WTC11 (cell line): ENCODE measurements around the gene GSTM1.

Experiments used
- ATF1 ChIP-seq: sonication (generic); formaldehyde crosslinking; IDR thresholded peaks from 2 replicates; pipeline ENCODE4 v1.8.1; 2023; ENCODE audit warnings: mild to moderate bottlenecking, moderate library complexity, missing genetic modification reagents
- CBFB ChIP-seq: sonication (generic); formaldehyde crosslinking; IDR thresholded peaks from 2 replicates; pipeline ENCODE4 v1.8.1; 2022; ENCODE audit warnings: mild to moderate bottlenecking, low read depth, missing genetic modification reagents
- SMAD3 ChIP-seq: sonication (generic); formaldehyde crosslinking; IDR thresholded peaks from 2 replicates; pipeline ENCODE4 v1.8.0; 2022; ENCODE audit warnings: missing genetic modification reagents, mild to moderate bottlenecking, borderline replicate concordance
- TF ChIP-seq, protein P1 (sequence below): sonication (generic); formaldehyde crosslinking; IDR thresholded peaks from 2 replicates; pipeline ENCODE4 v1.8.1; 2023; ENCODE audit warnings: mild to moderate bottlenecking, moderate library complexity, missing genetic modification reagents
- TF ChIP-seq, protein P2 (sequence below): fragments of 200-600 bp; IDR thresholded peaks from 2 replicates; pipeline ENCODE4 v1.8.0; 2022; ENCODE audit warnings: antibody characterized with exemption
- TF ChIP-seq, protein P3 (sequence below): sonication (generic); formaldehyde crosslinking; IDR thresholded peaks from 2 replicates; pipeline ENCODE4 v1.8.1; 2023; ENCODE audit warnings: mild to moderate bottlenecking, missing genetic modification reagents

DNA sequence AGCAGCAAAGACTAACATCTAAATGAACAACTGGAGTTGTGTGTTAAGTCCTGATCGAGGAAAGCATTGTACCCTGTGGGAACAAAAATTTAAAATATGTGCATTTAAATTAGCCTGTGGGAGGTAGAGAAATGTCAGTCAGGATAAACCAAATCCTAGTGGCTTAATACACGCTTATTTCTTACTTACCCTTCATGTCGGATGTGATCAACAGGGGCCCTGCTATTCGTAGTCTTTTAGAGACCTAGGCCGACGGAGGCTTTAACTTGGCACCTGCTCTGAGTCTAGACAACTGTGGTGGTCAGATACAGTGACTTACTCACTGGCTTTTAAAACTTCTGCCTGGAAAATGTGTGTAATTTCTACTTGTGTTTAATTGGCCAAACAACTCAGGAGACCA lies 43.0 kb downstream of the GSTM1 start:
- TF ChIP-seq ATF1 (CRISPR knock-in tag) (no peak), CBFB (CRISPR knock-in tag) (no peak), SMAD3 (CRISPR knock-in tag) (no peak)
- TF ChIP-seq, protein P1, sequence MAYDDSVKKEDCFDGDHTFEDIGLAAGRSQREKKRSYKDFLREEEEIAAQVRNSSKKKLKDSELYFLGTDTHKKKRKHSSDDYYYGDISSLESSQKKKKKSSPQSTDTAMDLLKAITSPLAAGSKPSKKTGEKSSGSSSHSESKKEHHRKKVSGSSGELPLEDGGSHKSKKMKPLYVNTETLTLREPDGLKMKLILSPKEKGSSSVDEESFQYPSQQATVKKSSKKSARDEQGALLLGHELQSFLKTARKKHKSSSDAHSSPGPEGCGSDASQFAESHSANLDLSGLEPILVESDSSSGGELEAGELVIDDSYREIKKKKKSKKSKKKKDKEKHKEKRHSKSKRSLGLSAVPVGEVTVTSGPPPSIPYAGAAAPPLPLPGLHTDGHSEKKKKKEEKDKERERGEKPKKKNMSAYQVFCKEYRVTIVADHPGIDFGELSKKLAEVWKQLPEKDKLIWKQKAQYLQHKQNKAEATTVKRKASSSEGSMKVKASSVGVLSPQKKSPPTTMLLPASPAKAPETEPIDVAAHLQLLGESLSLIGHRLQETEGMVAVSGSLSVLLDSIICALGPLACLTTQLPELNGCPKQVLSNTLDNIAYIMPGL (CRISPR knock-in tag), result no peak
- TF ChIP-seq, protein P2, sequence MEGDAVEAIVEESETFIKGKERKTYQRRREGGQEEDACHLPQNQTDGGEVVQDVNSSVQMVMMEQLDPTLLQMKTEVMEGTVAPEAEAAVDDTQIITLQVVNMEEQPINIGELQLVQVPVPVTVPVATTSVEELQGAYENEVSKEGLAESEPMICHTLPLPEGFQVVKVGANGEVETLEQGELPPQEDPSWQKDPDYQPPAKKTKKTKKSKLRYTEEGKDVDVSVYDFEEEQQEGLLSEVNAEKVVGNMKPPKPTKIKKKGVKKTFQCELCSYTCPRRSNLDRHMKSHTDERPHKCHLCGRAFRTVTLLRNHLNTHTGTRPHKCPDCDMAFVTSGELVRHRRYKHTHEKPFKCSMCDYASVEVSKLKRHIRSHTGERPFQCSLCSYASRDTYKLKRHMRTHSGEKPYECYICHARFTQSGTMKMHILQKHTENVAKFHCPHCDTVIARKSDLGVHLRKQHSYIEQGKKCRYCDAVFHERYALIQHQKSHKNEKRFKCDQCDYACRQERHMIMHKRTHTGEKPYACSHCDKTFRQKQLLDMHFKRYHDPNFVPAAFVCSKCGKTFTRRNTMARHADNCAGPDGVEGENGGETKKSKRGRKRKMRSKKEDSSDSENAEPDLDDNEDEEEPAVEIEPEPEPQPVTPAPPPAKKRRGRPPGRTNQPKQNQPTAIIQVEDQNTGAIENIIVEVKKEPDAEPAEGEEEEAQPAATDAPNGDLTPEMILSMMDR, result no peak
- TF ChIP-seq, protein P3, sequence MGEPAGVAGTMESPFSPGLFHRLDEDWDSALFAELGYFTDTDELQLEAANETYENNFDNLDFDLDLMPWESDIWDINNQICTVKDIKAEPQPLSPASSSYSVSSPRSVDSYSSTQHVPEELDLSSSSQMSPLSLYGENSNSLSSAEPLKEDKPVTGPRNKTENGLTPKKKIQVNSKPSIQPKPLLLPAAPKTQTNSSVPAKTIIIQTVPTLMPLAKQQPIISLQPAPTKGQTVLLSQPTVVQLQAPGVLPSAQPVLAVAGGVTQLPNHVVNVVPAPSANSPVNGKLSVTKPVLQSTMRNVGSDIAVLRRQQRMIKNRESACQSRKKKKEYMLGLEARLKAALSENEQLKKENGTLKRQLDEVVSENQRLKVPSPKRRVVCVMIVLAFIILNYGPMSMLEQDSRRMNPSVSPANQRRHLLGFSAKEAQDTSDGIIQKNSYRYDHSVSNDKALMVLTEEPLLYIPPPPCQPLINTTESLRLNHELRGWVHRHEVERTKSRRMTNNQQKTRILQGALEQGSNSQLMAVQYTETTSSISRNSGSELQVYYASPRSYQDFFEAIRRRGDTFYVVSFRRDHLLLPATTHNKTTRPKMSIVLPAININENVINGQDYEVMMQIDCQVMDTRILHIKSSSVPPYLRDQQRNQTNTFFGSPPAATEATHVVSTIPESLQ (CRISPR knock-in tag), result no peak
